Heart left ventricle (tissue), 13 donors: ENCODE data around the gene APOC4.

ENCODE experiments used
- CTCF ChIP-seq, 12 donors: fragments of 200-600 bp; sonication (generic) in 4 of 12; IDR thresholded peaks; one replicate each; pipeline versions ENCODE4 v1.5.0 to v1.8.0; 2018 to 2022; ENCODE audit warnings: antibody characterized with exemption in 12 of 12, mild to moderate bottlenecking in 5 of 12
- POLR2A ChIP-seq, 2 donors: fragments of 450-650 bp; IDR thresholded peaks; one replicate each; pipeline ENCODE4 v1.6.1; 2017; ENCODE audit warnings: antibody characterized with exemption in 2 of 2, mild to moderate bottlenecking in 2 of 2, moderate library complexity in 2 of 2
- donor health status: ischemic (EF 13 %, LVEDD 7.1; RV severe dilation, severe dysfunction).
- donor health status: DM: no; HTN: yes; CAD: no.
- donor health status: DM: no; HTN: no; CAD: no.
- donor health status: ischemic (EF 25% LVEDD 6.9; RV normal size, moderate dysfunction).
- donor health status: ischemic (EF 25% LVEDD 5.7; RV mildly dilated, moderate dysfunction).
- donor health status: ischemic (EF 35%, LVEDD 5.7; RV mildly dilated, moderate dysfunction).
- donor health status: nonischemic (EF 11% LVEDD 7.7; RV severe dilation, severe dysfunction).
- donor health status: DM: yes; HTN: yes; CAD: no.
- donor health status: PGD.
- donor health status: ischemic (EF 29% LVEDD 5.4; RV normal size, mild dysfunction).
- donor health status: nonischemic (EF 23%, LVEDD 6.1; RV moderate dilation, normal function).

DNA sequence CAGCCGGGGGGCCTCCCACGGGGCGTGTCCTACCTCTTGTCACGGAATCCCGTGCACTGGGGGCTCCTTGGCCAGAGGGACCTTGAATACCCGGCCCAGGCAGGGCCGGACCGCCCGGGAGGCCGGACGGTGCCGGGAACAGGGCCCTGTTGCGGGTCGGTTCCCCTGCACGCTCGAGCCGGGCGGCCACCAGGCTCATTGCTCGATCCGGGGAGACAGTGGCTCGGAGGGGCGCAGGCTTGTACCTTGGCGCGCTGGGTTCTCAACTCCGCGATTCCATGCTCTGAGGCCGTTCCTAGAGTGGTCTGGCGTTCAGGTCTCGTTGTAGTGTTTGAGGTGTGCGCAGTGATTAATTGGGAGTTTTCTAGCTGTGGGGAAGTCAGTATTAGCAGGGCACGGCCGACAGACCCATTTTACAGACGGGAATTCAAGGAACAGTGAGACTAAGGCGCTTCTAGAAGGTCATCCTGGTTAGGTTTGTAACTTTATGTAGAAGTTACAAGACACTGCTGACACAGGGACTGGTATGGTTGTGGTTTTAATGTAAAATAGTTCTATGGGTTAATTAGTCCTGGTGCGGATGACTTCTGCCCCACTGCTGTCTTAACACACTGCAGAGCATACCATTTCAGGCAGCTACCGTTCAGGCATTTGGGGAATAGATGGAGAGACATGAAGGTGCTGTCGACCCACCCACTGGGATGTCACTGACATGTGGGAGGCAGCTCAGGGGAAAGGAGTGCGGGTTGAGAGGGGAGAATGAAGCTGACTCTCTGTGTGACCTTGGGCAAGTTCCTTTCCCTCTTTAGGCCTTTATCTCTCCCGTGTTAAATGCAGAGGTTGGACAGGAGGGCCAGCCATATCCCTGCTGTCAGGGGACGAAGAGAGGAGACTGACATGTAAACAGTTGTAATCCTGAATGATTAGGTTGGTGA is 13.7 kb downstream of the APOC4 start:
- TF ChIP-seq CTCF (IDR thresholded peaks at IDR 0.05), result no peak
- TF ChIP-seq POLR2A (IDR thresholded peaks at IDR 0.05), result no peak
